HUES48 (cell line): ENCODE measurements around the gene AGBL4.

Source experiments
- H3K27ac ChIP-seq: one replicate; pipeline ENCODE4 v1.7.0; 2013; ENCODE audit warnings: low read depth, low read length, inconsistent platforms
- H3K27me3 ChIP-seq: 2 replicates; pipeline ENCODE4 v1.6.1; 2013; ENCODE audit warnings: mild to moderate bottlenecking, low read length; ENCODE audit not compliant: control insufficient read depth, insufficient read depth
- H3K36me3 ChIP-seq: 2 replicates; pipeline ENCODE4 v1.6.1; 2013; ENCODE audit warnings: low read length; ENCODE audit not compliant: control insufficient read depth, insufficient read depth
- H3K4me1 ChIP-seq: 2 replicates; pipeline ENCODE4 v1.6.1; 2013; ENCODE audit warnings: mild to moderate bottlenecking, low read length; ENCODE audit not compliant: control insufficient read depth, insufficient read depth
- H3K4me3 ChIP-seq: 2 replicates; pipeline ENCODE4 v1.5.1; 2013; ENCODE audit warnings: mild to moderate bottlenecking, low read depth, low read length
- H3K9ac ChIP-seq: 2 replicates; pipeline ENCODE4 v1.6.1; 2013; ENCODE audit warnings: mild to moderate bottlenecking, low read depth, low read length, moderate library complexity
- H3K9me3 ChIP-seq: 2 replicates; pipeline ENCODE4 v1.6.1; 2013; ENCODE audit warnings: low read length; ENCODE audit not compliant: control insufficient read depth, insufficient read depth

The AGBL4 gene

GRCh38 chr1:49723662-49724061 lies 300.1 kb downstream of the AGBL4 start:
- Histone ChIP-seq H3K4me1 (no peaks in the 10 kb centered on the region), H3K27me3 (no peaks in the 10 kb centered on the region), H3K9me3 (peaks cover 76% of the 10 kb centered on the region), H3K9ac (no peak overlapping the region), H3K4me3 (no peak overlapping the region), H3K36me3 (no peaks in the 10 kb centered on the region), H3K27ac (no peak overlapping the region)

DNA sequence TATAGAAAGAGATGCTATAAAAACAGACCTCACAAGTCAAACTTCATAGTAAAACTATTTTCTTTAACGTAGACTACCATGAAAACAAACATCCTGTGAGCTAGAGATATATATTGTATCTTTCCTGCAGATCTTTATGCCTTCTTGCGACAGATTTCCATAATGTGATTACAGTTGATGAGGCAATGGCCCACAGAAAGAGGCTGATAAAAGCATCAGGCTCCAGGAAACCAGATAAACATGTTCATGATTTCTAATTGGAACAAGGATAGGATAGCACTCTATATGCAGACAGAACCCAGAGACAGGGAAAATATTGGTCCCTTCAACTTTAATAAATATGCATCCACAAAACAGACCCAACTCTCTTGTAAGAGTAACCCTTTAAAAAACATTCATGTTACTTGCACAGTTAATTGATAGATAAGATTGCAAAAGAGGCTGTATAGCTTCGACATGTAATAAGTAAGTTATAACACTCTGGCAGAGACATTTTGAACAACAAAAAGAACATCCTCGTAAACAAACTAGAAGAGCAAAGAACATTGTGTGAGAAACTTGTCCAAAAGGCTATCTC lies 329.4 kb downstream of the AGBL4 start:
- Histone ChIP-seq H3K27ac (no peak overlapping the region), H3K9me3 (peaks cover 60% of the 10 kb centered on the region), H3K4me1 (no peaks in the 10 kb centered on the region), H3K36me3 (no peaks in the 10 kb centered on the region), H3K27me3 (no peaks in the 10 kb centered on the region), H3K4me3 (no peak overlapping the region), H3K9ac (no peak overlapping the region)

- H3K9ac ChIP-seq = no peak overlapping the region
- no peak overlapping the region for H3K4me3 ChIP-seq
- H3K9me3 ChIP-seq = peaks cover 67% of the 10 kb centered on the region
- H3K36me3 ChIP-seq = no peaks in the 10 kb centered on the region
- no peak overlapping the region for H3K27ac ChIP-seq
- H3K4me1 ChIP-seq = no peaks in the 10 kb centered on the region
- H3K27me3 ChIP-seq = no peaks in the 10 kb centered on the region
Measured at GRCh38 chr1:49686107-49686506, 337.6 kb downstream of the AGBL4 start.

DNA sequence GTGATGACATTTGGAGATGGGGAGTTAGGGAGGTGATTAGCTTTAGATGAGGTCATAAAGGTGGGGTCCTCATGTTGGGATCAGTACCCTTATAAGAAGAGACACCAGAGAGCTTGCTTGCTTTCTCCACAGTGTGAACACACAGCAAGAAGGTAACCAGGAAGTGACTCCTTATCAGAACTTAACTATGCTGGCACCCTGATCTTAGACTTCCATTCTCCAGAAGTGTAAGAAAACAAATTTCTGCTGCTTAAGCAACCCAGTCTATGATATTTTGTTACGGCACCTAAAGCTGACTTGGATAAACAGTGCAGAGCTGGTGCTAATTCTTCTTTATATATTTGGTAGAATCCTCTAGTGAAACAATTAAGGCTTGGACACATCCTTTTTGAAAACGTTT lies 346.0 kb downstream of the AGBL4 start:
- Histone ChIP-seq H3K27me3 (no peaks in the 10 kb centered on the region), H3K27ac (no peak overlapping the region), H3K4me3 (no peak overlapping the region), H3K9ac (no peak overlapping the region), H3K9me3 (peaks cover 44% of the 10 kb centered on the region), H3K36me3 (no peaks in the 10 kb centered on the region), H3K4me1 (no peaks in the 10 kb centered on the region)

- Histone ChIP-seq H3K4me1 (no peaks in the 10 kb centered on the region), H3K27ac (no peak overlapping the region), H3K4me3 (no peak overlapping the region), H3K36me3 (no peaks in the 10 kb centered on the region), H3K9ac (no peak overlapping the region), H3K9me3 (peaks cover 24% of the 10 kb centered on the region), H3K27me3 (no peaks in the 10 kb centered on the region)
Measured at GRCh38 chr1:49651136-49651535, 372.6 kb downstream of the AGBL4 start.

GRCh38 chr1:49630156-49630555 lies 393.6 kb downstream of the AGBL4 start:
- peaks cover 58% of the 10 kb centered on the region for H3K9me3 ChIP-seq
- no peaks in the 10 kb centered on the region for H3K27me3 ChIP-seq
- H3K36me3 ChIP-seq = no peaks in the 10 kb centered on the region
- H3K4me1 ChIP-seq = no peaks in the 10 kb centered on the region
- no peak overlapping the region for H3K27ac ChIP-seq
- no peak overlapping the region for H3K9ac ChIP-seq
- no peak overlapping the region for H3K4me3 ChIP-seq

DNA sequence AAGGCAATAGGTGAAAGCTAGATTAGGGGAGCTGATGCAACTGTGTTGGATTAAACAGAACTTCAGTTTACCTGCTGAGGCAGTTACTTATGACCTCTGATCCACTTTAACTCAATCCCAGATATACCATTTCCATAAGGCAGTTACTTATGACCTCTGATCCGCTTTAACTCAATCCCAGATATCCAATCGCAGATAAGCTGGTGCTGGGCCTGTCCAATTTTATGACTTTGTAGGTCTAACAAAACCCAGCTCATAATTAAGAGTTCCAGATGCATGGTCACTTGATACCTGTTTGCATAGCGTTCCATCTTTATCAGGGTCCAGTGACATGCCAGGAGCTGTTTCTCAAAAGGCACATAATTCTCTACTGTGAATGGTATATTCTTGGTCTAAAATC lies 396.0 kb downstream of the AGBL4 start:
- Histone ChIP-seq H3K27me3 (no peaks in the 10 kb centered on the region), H3K9me3 (peaks cover 63% of the 10 kb centered on the region), H3K9ac (no peak overlapping the region), H3K4me3 (no peak overlapping the region), H3K4me1 (no peaks in the 10 kb centered on the region), H3K36me3 (no peaks in the 10 kb centered on the region), H3K27ac (no peak overlapping the region)

DNA sequence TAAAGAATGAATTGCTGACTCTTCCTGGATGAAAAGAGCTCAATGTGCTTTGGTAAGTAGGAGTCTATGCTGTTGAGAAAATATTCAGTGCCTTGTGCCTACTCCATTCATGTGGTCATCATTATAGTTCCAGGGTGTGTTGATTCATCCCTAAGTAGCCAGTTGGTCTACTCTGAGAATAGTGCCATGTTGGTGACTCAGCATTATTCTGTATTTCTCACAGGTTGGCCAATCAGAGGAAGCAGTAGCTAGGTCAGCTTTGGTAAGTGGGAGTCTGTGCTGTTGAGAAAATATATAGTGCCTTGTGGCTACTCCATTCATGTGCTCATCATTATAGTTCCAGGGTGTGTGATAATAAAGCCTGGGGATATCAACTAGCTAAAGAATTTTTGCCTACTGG lies 397.3 kb downstream of the AGBL4 start:
- Histone ChIP-seq H3K4me3 (no peak overlapping the region), H3K9ac (no peak overlapping the region), H3K4me1 (no peaks in the 10 kb centered on the region), H3K36me3 (no peaks in the 10 kb centered on the region), H3K9me3 (peaks cover 67% of the 10 kb centered on the region), H3K27ac (no peak overlapping the region), H3K27me3 (no peaks in the 10 kb centered on the region)

- Histone ChIP-seq H3K4me1 (no peaks in the 10 kb centered on the region), H3K9me3 (peaks cover 48% of the 10 kb centered on the region), H3K27ac (no peak overlapping the region)
Measured at GRCh38 chr1:49622877-49623276, 400.9 kb downstream of the AGBL4 start.

GRCh38 chr1:49606082-49606481 lies 417.7 kb downstream of the AGBL4 start:
- Histone ChIP-seq H3K9me3 (peaks cover 67% of the 10 kb centered on the region), H3K36me3 (no peaks in the 10 kb centered on the region), H3K27me3 (no peaks in the 10 kb centered on the region), H3K9ac (no peak overlapping the region), H3K27ac (no peak overlapping the region), H3K4me1 (no peaks in the 10 kb centered on the region), H3K4me3 (no peak overlapping the region)

More at GRCh38 chr1:49622877-49623276, 400.9 kb downstream of the AGBL4 start:
- Histone ChIP-seq H3K9ac (no peak overlapping the region), H3K27me3 (no peaks in the 10 kb centered on the region), H3K36me3 (no peaks in the 10 kb centered on the region), H3K4me3 (no peak overlapping the region)

DNA sequence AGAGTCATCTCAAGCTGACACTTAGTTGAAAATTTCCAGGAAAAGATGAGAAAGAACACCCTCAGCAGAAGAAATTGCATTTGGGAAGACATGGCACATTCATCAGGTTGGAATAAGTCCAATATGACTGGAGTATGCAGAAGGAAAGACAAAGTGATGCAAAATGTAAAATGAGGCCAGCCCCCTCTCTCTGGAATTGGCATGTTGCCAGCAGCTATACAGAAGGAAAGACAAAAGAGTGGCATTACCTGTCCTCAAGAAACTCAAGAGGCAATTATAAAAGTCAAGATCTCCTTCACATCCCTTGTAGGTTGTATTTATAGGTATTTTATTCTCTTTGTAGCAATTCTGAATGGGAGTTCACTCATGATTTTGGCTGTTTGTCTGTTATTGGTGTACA lies 426.3 kb downstream of the AGBL4 start:
- Histone ChIP-seq H3K9ac (no peak overlapping the region), H3K4me1 (no peaks in the 10 kb centered on the region), H3K9me3 (peaks cover 44% of the 10 kb centered on the region), H3K27me3 (no peaks in the 10 kb centered on the region), H3K4me3 (no peak overlapping the region), H3K36me3 (no peaks in the 10 kb centered on the region), H3K27ac (no peak overlapping the region)
